ENCODE data around the gene HSPH1. TPM values are rescaled to one million over a fixed set of nuclear protein-coding genes. Genes with fewer than 3 reads are reported as not detected.

The HSPH1 gene
- total RNA-seq, 2 donors from 2014 or later, result 57.3 to 162 TPM

DNA sequence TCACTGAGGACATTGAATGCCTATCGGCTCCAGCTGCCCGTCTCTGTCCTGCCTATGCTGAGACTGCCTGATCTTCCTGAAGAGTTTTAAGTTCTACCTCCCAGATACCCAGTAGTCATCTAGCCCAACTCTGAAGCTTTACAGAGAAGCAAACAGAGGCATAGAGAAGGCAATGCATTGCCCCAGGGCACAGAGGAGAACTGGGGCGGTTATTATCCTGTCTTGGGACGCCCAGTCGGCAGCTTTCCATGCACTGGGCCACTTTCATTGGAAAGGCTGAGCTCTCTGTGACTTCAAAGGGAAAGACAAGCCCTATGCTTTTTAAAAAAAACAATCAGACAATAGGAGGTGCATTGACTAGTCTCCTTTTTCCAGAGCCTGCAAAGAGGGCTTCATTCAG lies 71.6 kb downstream of the HSPH1 start:
- H3K4me3 ChIP-seq, result no peak overlapping the region
- H3K27me3 ChIP-seq, result no peaks in the 10 kb centered on the region
- intact Hi-C loops (cut with DNase I), result no loop called here
- no peak overlapping the region for H3K27ac ChIP-seq
- no peaks in the 10 kb centered on the region for H3K9me3 ChIP-seq
- no peak overlapping the region for H3K9ac ChIP-seq (ENCODE audit: low read depth in 2 of 2, low read length in 2 of 2)
- TF ChIP-seq, protein P1, sequence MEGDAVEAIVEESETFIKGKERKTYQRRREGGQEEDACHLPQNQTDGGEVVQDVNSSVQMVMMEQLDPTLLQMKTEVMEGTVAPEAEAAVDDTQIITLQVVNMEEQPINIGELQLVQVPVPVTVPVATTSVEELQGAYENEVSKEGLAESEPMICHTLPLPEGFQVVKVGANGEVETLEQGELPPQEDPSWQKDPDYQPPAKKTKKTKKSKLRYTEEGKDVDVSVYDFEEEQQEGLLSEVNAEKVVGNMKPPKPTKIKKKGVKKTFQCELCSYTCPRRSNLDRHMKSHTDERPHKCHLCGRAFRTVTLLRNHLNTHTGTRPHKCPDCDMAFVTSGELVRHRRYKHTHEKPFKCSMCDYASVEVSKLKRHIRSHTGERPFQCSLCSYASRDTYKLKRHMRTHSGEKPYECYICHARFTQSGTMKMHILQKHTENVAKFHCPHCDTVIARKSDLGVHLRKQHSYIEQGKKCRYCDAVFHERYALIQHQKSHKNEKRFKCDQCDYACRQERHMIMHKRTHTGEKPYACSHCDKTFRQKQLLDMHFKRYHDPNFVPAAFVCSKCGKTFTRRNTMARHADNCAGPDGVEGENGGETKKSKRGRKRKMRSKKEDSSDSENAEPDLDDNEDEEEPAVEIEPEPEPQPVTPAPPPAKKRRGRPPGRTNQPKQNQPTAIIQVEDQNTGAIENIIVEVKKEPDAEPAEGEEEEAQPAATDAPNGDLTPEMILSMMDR (IDR thresholded peaks at IDR 0.05), result no peak
- no peak for DNase-seq
- H3K4me1 ChIP-seq, result no peaks in the 10 kb centered on the region
- no peaks in the 10 kb centered on the region for H3K36me3 ChIP-seq

DNA sequence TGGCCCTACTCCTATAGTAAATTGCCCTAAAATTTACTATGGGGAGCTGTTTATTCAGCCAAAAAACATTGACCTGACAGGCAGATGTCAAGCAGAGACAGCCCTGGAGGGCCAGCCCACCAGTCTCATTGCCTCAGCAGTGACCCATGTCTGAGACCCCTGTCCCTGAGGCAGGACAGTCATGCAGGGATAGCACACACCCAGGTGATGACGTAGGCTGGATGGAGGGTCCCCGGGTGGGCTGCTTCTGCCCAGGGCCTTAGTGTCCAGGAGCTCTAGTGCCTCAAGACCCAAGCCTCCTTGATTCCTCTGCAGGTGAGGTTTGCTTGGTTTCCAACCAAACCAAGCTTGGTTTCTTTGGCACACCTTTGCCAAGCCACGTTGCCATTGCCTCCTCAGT lies 72.1 kb downstream of the HSPH1 start:
- Histone ChIP-seq H3K36me3 (no peaks in the 10 kb centered on the region), H3K9ac (ENCODE audit: low read depth in 2 of 2, low read length in 2 of 2) (no peak overlapping the region), H3K27ac (no peak overlapping the region), H3K9me3 (no peaks in the 10 kb centered on the region), H3K27me3 (no peaks in the 10 kb centered on the region), H3K4me1 (no peaks in the 10 kb centered on the region), H3K4me3 (no peak overlapping the region)
- intact Hi-C loops (cut with DNase I), result no loop called here
- TF ChIP-seq, protein P1 (IDR thresholded peaks at IDR 0.05), result no peak
- no peak for DNase-seq

DNA sequence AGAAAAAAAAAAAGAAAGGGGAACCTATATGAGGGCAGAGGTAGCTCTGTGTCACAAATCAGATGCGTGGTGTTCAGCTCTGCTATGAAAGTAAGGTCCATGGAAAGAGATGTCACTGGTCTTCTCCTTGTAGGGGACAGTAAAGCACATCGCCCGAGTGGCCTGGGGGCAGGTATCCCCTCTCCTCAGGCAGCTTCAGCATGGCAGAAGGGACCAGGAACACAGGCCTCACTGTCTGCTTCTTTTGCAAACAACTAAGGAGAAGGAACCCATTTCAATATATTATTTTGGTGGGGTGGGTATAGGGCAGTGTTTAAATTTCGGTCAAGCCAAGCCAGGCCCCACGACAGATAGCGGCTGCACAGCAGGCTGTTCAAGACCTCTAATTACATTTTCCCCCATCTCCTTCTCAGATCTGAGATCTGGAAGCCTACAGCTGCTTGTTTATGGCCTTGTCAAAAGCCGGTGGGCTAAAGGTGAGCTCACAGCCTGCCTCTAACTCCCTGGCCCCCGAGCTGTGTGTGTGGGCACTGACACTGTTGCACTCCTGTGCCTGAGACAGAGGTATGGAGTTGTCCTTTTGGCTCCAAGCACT lies 72.8 kb downstream of the HSPH1 start:
- no peak overlapping the region for H3K9ac ChIP-seq (ENCODE audit: low read depth in 2 of 2, low read length in 2 of 2)
- no peak overlapping the region for H3K4me3 ChIP-seq
- intact Hi-C loops (cut with DNase I), result no loop called here
- no peak for DNase-seq
- no peaks in the 10 kb centered on the region for H3K27me3 ChIP-seq
- TF ChIP-seq, protein P1 (IDR thresholded peaks at IDR 0.05), result no peak
- no peak overlapping the region for H3K27ac ChIP-seq
- H3K9me3 ChIP-seq, result no peaks in the 10 kb centered on the region
- H3K4me1 ChIP-seq, result no peaks in the 10 kb centered on the region
- no peaks in the 10 kb centered on the region for H3K36me3 ChIP-seq

Other genes starting within 250 kb of the HSPH1 start
- not detected for gene TEX26, start 229.2 kb downstream of the HSPH1 start, total RNA-seq
- 1 to 10 TPM; 2.8 to 3.1 TPM for gene B3GLCT, start 38.1 kb upstream of the HSPH1 start, total RNA-seq

Measured in colonic mucosa (tissue), 4 donors.